Subcutaneous adipose tissue (tissue), 4 donors: Measurements from ENCODE around the gene SSH2. TPM values are rescaled to one million over a fixed set of nuclear protein-coding genes. Genes with fewer than 3 reads are reported as not detected.

ENCODE experiments used
- total RNA-seq, 4 donors: library from RNA; depleted of rRNA; stranded (reverse); fragments of >200 nt; gene quantifications; one replicate each; pipeline ENCODE4 v1.1.0, GENCODE V29; 2016
- TF ChIP-seq, protein P1 (sequence below): fragments of 450-650 bp; IDR thresholded peaks from one replicate; pipeline ENCODE4 v1.5.1; 2016; ENCODE audit warnings: low read depth, mild to moderate bottlenecking, control low read depth, antibody characterized with exemption, moderate library complexity

The SSH2 gene
- total RNA-seq, 4 donors from 2014 or later = 51.8 to 70.6 (median 61.4) TPM

DNA sequence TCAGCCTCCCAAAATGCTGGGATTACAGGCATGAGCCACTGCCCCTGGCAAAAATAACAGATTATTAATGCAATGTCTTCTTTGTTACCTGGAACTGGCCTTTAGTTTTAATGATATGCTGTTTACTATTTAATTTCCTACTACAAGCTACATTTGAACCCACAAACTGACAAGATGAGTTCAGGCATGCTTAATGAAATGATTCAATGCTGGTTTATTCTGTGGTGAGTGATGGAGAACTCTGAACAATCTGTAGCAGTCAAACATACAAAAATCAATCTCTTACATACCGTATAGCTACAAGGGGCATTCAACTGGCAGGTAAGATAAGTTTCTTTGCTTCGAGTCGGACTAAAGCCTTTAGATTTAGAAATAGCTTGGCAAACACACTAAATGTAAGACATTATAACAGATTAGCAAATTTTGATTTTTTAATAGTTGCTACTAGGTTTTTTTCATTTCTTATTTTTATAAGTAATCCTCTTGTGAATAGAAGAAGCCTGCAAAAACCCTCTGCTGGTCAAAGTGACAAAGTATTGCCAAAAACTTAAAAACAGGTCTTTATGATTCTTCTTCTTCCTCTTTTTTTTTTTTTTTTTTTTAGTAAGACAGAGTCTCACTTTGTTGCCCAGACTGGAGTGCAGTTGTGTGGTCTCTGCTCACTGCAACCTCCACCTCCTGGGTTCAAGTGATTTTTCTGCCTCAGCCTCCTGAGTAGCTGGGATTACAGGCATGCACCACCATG is 138.5 kb downstream of the SSH2 start:
- TF ChIP-seq, protein P1, sequence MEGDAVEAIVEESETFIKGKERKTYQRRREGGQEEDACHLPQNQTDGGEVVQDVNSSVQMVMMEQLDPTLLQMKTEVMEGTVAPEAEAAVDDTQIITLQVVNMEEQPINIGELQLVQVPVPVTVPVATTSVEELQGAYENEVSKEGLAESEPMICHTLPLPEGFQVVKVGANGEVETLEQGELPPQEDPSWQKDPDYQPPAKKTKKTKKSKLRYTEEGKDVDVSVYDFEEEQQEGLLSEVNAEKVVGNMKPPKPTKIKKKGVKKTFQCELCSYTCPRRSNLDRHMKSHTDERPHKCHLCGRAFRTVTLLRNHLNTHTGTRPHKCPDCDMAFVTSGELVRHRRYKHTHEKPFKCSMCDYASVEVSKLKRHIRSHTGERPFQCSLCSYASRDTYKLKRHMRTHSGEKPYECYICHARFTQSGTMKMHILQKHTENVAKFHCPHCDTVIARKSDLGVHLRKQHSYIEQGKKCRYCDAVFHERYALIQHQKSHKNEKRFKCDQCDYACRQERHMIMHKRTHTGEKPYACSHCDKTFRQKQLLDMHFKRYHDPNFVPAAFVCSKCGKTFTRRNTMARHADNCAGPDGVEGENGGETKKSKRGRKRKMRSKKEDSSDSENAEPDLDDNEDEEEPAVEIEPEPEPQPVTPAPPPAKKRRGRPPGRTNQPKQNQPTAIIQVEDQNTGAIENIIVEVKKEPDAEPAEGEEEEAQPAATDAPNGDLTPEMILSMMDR = no peak

DNA sequence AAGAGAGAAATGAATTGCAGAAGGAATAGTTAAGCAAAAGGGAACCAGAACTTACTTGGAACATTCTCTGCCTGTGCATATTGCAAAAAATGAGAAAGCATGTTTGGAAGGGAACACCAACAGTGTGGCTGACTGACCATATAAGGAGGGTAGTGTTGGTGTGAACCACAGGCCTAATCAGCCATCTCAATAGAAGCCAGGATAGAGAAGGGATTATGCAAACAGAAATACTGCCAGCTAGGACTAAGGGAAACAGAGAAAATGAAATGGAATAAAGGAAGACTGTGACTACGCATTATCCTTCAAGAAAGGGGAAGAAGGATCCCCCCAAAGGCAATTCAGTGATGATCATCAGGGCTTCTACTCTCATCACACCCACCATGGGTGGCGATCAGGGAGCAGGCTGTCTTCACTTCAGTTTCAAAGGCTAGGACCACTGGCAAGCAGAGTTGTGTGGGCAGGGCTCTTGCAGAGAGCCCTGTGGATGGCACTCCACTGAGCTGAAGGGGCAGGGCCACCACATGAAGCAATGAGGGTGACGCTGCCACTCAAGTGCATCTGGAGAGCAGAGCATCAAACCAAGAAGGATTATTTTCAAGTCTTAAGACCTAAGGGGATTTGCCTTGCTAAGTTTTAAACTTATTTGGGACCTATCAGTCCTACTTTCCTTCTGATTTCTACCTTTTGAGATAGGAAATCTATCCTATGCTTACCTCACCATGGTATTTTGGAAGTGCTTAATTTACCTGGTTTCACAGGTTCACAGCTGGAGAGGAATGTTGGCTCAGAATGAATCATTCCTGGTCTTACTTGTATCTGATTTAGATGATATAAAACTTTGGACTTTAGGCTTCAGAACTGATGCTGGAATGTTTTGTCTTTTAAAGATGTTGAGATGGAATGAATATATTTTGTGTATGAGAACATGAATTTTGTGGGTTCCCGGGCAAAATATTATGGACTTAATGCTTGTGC is 140.5 kb downstream of the SSH2 start:
- TF ChIP-seq, protein P1 = no peak

DNA sequence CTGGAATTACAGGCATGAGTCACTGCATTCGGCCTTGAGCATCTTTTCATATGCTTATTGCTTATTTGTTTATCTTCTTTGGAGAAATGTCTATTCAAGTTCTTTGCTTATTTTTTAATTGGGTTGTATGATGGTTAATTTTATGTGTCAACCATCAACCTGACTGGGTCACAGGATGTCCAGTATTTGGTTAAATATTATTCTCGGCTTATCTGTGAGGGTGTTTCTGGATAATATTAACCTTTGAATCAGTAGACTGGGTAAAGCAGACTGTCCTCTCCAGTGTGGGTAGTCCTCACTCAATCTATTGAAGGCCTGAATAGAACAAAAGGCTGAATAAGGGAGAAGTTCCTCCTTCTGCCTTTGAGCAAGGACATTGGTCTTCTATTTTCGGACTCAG is 142.0 kb downstream of the SSH2 start:
- TF ChIP-seq, protein P1 = no peak

DNA sequence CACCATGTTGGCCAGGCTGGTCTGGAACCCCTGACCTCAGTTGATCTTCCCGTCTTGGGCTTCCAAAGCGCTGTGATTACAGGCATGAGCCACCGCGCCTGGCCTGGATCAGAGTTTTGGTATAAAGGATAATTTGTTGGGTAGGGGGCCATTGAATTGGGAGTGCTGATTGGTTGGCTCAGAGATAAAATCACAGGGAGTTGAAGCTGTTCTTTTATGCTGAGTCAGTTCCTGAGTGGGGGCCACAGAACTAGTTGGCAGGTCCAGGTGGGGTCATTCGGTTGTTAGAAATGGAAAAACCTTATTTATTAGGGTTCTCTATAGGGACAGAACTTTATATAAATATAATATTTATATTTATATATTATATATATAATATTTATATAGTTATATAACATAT is 147.1 kb downstream of the SSH2 start:
- TF ChIP-seq, protein P1 = no peak

DNA sequence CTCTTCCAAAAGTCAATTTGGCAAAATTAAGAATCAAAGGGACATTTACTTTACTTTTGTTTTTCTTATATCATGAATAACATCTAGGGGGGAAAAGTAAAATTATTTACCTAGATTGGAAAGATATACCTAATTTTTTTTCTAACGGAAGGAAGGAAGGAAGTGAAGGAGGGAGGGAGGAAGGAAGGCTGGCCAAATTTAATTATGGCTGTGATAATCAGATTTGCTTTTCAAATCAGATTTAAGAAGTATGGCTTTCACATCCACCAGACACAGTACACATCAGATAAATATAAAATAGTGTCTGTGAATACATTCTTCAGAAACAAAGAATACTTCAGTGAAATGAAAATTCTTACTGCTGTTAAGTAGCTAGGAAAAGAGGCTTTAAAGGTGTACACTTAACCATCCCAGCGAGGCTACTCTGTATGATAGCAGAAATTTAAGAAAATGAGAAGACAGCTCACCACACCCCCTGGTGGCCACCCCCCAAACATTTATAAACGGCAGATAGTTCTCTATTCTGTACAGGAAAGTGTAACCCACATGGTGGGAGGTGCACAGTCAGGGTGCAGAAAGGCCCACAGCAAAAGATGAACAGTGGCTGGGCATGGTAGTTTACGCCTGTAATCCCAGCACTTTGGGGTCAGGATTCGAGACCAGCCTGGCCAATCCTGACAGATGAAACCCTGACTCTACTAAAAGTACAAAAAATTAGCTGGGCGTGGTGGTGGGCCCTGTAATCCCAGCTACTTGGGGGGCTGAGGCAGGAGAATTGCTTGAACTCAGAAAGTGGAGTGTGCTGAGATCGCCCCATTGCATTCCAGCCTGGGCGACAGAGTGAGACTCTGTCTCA is 150.8 kb downstream of the SSH2 start:
- TF ChIP-seq, protein P1 = no peak

DNA sequence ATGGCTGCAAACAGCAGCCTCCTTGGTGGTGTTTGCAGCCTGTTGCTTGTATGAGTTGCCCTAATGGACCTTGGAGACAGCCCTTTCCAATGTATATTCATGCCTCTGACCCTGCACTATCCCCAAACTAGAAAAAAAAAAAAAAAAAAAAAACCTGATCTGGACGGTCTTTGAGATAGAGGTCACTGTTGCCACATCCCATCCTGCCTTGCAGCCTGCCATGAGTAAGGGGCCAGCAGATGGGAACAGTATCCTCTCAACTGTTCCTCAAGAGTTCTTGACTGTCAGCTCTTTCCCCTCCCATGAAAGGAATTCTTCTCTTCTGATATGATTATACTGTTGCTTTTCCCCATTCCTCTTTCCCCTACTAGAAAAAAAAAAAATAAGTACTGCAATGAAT is 152.4 kb downstream of the SSH2 start:
- TF ChIP-seq, protein P1 = no peak
